ENCODE data around the gene ABHD16A.

GRCh38 chr6:31666337-31666965 is 36.7 kb downstream of the ABHD16A start:
- TF ChIP-seq POLR2A (IDR thresholded peaks at IDR 0.05) (no peak), CTCF (IDR thresholded peaks at IDR 0.05 in 4 of 5, conservative IDR thresholded peaks at IDR 0.05 in 1 of 5) (no peak)
